H1 (cell line): ENCODE results near the gene TNFRSF11A. TPM values are rescaled to one million over a fixed set of nuclear protein-coding genes. Genes with fewer than 3 reads are reported as not detected.

Source experiments
- CTCF ChIA-PET: fragments of 300-600 bp; sonication (Branson Sonifier 250); formaldehyde crosslinking; loops from one replicate; lab custom pipeline; 2021; ENCODE audit not compliant: partially characterized antibody; lab: Charles Lee
- POLR2A ChIA-PET: fragments of 300-600 bp; sonication (Branson Sonifier 250); formaldehyde crosslinking; loops from one replicate; lab custom pipeline; 2021; ENCODE audit warnings: inconsistent platforms; ENCODE audit not compliant: partially characterized antibody; lab: Charles Lee
- DNase-seq, 2 experiments: peaks; one replicate each; pipeline versions ENCODE4 v3.0.0 to v3.0.0-alpha.2; 2010 to 2022; ENCODE audit warnings: low spot score in 2 of 2, low read depth in 1 of 2, mixed read lengths in 1 of 2
- FAIRE-seq: peaks from 2 replicates; lab custom pipeline; 2011; peaks lifted over from hg19 to GRCh38; lab: Jason Lieb, UNC
- H2AFZ ChIP-seq: 2 replicates; pipeline ENCODE4 v1.8.1; 2012; ENCODE audit warnings: low read length, inconsistent platforms
- H2AK5ac ChIP-seq: 2 replicates; pipeline ENCODE4 v1.6.1; 2013; ENCODE audit warnings: low read depth, low read length
- H2BK120ac ChIP-seq: replicated peaks from 2 replicates; pipeline ENCODE3; 2013; ENCODE audit warnings: low read depth, low read length, inconsistent platforms
- H2BK12ac ChIP-seq: 2 replicates; pipeline ENCODE4 v1.6.1; 2013; ENCODE audit warnings: low read depth, low read length
- H2BK15ac ChIP-seq: 2 replicates; pipeline ENCODE4 v1.6.1; 2013; ENCODE audit warnings: low read length
- H2BK20ac ChIP-seq: 2 replicates; pipeline ENCODE4 v1.6.1; 2013; ENCODE audit warnings: low read length
- H2BK5ac ChIP-seq: 2 replicates; pipeline ENCODE4 v1.6.1; 2013; ENCODE audit warnings: low read depth, low read length
- H3K14ac ChIP-seq: 2 replicates; pipeline ENCODE4 v1.6.1; 2013; ENCODE audit warnings: inconsistent platforms; ENCODE audit not compliant: insufficient read length
- H3K18ac ChIP-seq: 2 replicates; pipeline ENCODE4 v1.6.1; 2013; ENCODE audit warnings: low read length; ENCODE audit errors: extremely low read depth
- H3K23ac ChIP-seq: 2 replicates; pipeline ENCODE4 v1.6.1; 2013; ENCODE audit warnings: inconsistent platforms; ENCODE audit not compliant: insufficient read length
- H3K23me2 ChIP-seq: 2 replicates; pipeline ENCODE4 v1.6.1; 2013; ENCODE audit warnings: low read depth, low read length
- H3K27ac ChIP-seq: 2 replicates; pipeline ENCODE4 v1.6.1; 2011; ENCODE audit warnings: low read depth, low read length, inconsistent platforms
- H3K27me3 ChIP-seq, 4 experiments: replicated peaks in 1 of 4; 1 replicate in 1 of 4; 2 replicates in 3 of 4; pipeline versions ENCODE4 v1.6.1 to v1.8.1; 2011 to 2013; ENCODE audit warnings: low read length in 3 of 4, mild to moderate bottlenecking in 3 of 4, inconsistent platforms in 2 of 4, mixed read lengths in 2 of 4, moderate library complexity in 1 of 4; ENCODE audit not compliant: control insufficient read depth in 3 of 4, insufficient read depth in 3 of 4; ENCODE audit errors: extremely low read depth in 1 of 4
- H3K36me3 ChIP-seq, 4 experiments: 2 replicates each; pipeline versions ENCODE4 v1.6.1 to v1.8.1; 2011 to 2013; ENCODE audit warnings: mild to moderate bottlenecking in 4 of 4, low read length in 3 of 4, moderate library complexity in 2 of 4, control low read depth in 1 of 4, inconsistent platforms in 1 of 4; ENCODE audit not compliant: insufficient read depth in 4 of 4, control insufficient read depth in 2 of 4
- H3K4ac ChIP-seq: replicated peaks from 2 replicates; pipeline ENCODE3; 2013; ENCODE audit warnings: low read length, low read depth, mixed read lengths, inconsistent platforms; ENCODE audit not compliant: insufficient read length
- H3K4me1 ChIP-seq, 4 experiments: replicated peaks in 1 of 4; 1 replicate in 1 of 4; 2 replicates in 3 of 4; pipeline versions ENCODE4 v1.6.1 to v1.8.1; 2011 to 2013; ENCODE audit warnings: low read length in 3 of 4, inconsistent platforms in 2 of 4, mixed read lengths in 1 of 4; ENCODE audit not compliant: insufficient read depth in 4 of 4, control insufficient read depth in 3 of 4
- H3K4me2 ChIP-seq, 2 experiments: 2 replicates each; pipeline versions ENCODE4 v1.6.1 to v1.8.1; 2011 to 2013; ENCODE audit warnings: low read depth in 2 of 2, low read length in 2 of 2, control low read depth in 1 of 2, inconsistent platforms in 1 of 2, mild to moderate bottlenecking in 1 of 2; ENCODE audit not compliant: insufficient read depth in 1 of 2
- H3K4me3 ChIP-seq, 4 experiments: fragments of 200-600, 300-600 bp in 1 of 4; sonication (generic), shearing (Covaris generic), sonication (Bioruptor Twin) in 1 of 4; 2 replicates each; pipeline versions ENCODE4 v1.5.1 to v1.8.1; 2011 to 2016; ENCODE audit warnings: low read length in 4 of 4, low read depth in 3 of 4, control low read depth in 2 of 4, inconsistent platforms in 2 of 4, mild to moderate bottlenecking in 2 of 4, mixed read lengths in 1 of 4, moderate library complexity in 1 of 4; ENCODE audit not compliant: insufficient read depth in 2 of 4; ENCODE audit errors: extremely low read depth in 1 of 4
- H3K56ac ChIP-seq: replicated peaks from 2 replicates; pipeline ENCODE3; 2013; ENCODE audit warnings: low read depth, mild to moderate bottlenecking, mixed read lengths, low read length, inconsistent platforms; ENCODE audit not compliant: insufficient read length
- H3K79me1 ChIP-seq: 2 replicates; pipeline ENCODE4 v1.6.1; 2013; ENCODE audit warnings: low read depth, low read length, control low read depth
- H3K79me2 ChIP-seq, 2 experiments: 2 replicates each; pipeline versions ENCODE4 v1.6.1 to v1.8.1; 2012 to 2013; ENCODE audit warnings: low read length in 2 of 2, mild to moderate bottlenecking in 2 of 2, inconsistent platforms in 1 of 2; ENCODE audit not compliant: insufficient read depth in 2 of 2, control insufficient read depth in 1 of 2
- H3K9ac ChIP-seq, 4 experiments: replicated peaks in 1 of 4; 1 replicate in 1 of 4; 2 replicates in 3 of 4; pipeline versions ENCODE4 v1.6.1 to v1.8.1; 2011 to 2013; ENCODE audit warnings: low read depth in 3 of 4, low read length in 3 of 4, control low read depth in 2 of 4, mild to moderate bottlenecking in 2 of 4, moderate library complexity in 2 of 4, inconsistent platforms in 1 of 4; ENCODE audit errors: extremely low read depth in 1 of 4
- H3K9me3 ChIP-seq, 2 experiments: 2 replicates each; pipeline versions ENCODE4 v1.6.1 to v1.8.1; 2012 to 2013; ENCODE audit warnings: mild to moderate bottlenecking in 2 of 2, moderate library complexity in 2 of 2, control low read depth in 1 of 2, inconsistent platforms in 1 of 2, low read depth in 1 of 2, low read length in 1 of 2, mixed read lengths in 1 of 2; ENCODE audit not compliant: insufficient read depth in 2 of 2
- H4K20me1 ChIP-seq, 2 experiments: replicated peaks in 1 of 2; 2 replicates each; pipeline versions ENCODE3 to v1.8.1; 2011 to 2013; ENCODE audit warnings: inconsistent platforms in 2 of 2, low read length in 2 of 2, mild to moderate bottlenecking in 1 of 2; ENCODE audit not compliant: insufficient read depth in 2 of 2, control insufficient read depth in 1 of 2
- H4K5ac ChIP-seq: 2 replicates; pipeline ENCODE4 v1.6.1; 2013; ENCODE audit warnings: low read length, low read depth, mixed read lengths, inconsistent platforms; ENCODE audit not compliant: insufficient read length
- H4K8ac ChIP-seq: 2 replicates; pipeline ENCODE4 v1.8.0; 2013; ENCODE audit warnings: mild to moderate bottlenecking, moderate library complexity, low read length, inconsistent platforms; ENCODE audit not compliant: insufficient read depth; ENCODE audit errors: extremely low read depth
- H4K91ac ChIP-seq: replicated peaks from 2 replicates; pipeline ENCODE3; 2013; ENCODE audit warnings: low read length, mixed read lengths, inconsistent platforms; ENCODE audit not compliant: insufficient read length
- WGBS, 2 experiments: shearing (Covaris generic) in 1 of 2; methylation state at CpG; one replicate each; pipeline versions ENCODE4 v1.1.6 to v1.1.7; 2013 to 2015; ENCODE audit warnings: low lambda C conversion rate in 2 of 2, mixed read lengths in 2 of 2, inconsistent platforms in 1 of 2, low coverage in 1 of 2, missing lambda C conversion rate in 1 of 2; ENCODE audit not compliant: insufficient replicate concordance in 2 of 2, insufficient coverage in 1 of 2, insufficient read length in 1 of 2; ENCODE audit errors: extremely low coverage in 1 of 2, missing lambda C conversion rate in 1 of 2; 5-methylcytosine and 5-hydroxymethylcytosine counted together
- polyA plus RNA-seq, 7 experiments: library from polyadenylated mRNA; depleted of rRNA in 3 of 7; stranded (reverse) in 5 of 7; unstranded in 2 of 7; fragments of >200 nt in 5 of 7; fragments of 200-250 nt in 2 of 7; gene quantifications; 1 replicate in 5 of 7; 2 replicates in 1 of 7; 4 replicates in 1 of 7; pipeline versions ENCODE4 v1.2.1 to v1.2.3, GENCODE V29; 2011 to 2013; ENCODE audit warnings: missing spikeins in 2 of 7, mixed read lengths in 2 of 7
- total RNA-seq: library from RNA; stranded (reverse); fragmentation: NEBNext Ultra II Directional; extraction: Animal tissue kit (Norgen Biotek cat#: 25700); gene quantifications from 2 replicates; pipeline ENCODE4 v1.2.1, GENCODE V29; 2021

Gene TNFRSF11A
- total and polyA plus RNA-seq, 2 of the 8 experiments (the other 6 are each of a cell fraction or from before 2014, with no cell fraction given): 8.7 to 10.6 TPM

DNA sequence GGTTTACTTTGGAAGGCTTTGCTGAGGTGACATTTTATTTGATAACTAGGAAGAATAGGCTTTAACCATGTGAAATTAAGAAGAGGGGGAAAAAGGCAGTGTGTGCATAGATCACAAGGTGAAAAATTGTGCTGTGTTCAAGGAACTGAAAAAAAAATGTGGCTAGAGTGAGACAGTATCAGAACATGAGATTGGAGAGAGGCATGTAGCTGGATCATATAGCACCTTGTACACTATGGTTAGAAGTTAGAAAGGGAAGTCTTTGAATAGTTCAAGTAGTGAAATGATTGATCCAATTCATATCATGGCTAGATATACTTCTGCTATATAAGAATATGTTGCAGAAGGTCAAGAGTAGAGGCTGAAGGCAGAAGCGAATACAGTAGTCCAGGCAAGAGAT is 12.3 kb upstream of the TNFRSF11A start:
- peaks cover 0 to 18% (median 1%) of the 10 kb centered on the region in 4 experiments; a peak in 4 of 8 replicates for H3K36me3 ChIP-seq
- no peaks in the 10 kb centered on the region for H4K20me1 ChIP-seq
- no peaks in the 10 kb centered on the region for H3K4me1 ChIP-seq
- no peaks in the 10 kb centered on the region for H3K9me3 ChIP-seq
- H3K27ac ChIP-seq: no peak overlapping the region
- no peak overlapping the region for H2BK15ac ChIP-seq
- no peak for DNase-seq
- no peak overlapping the region for H3K14ac ChIP-seq
- no peak overlapping the region for H4K5ac ChIP-seq
- no peak overlapping the region for H3K23ac ChIP-seq
- no peak overlapping the region for H3K4ac ChIP-seq
- H3K4me2 ChIP-seq: no peak overlapping the region
- no peak overlapping the region for H3K9ac ChIP-seq
- no peak overlapping the region for H2BK20ac ChIP-seq
- no peak overlapping the region for H2AFZ ChIP-seq
- H2AK5ac ChIP-seq: no peak overlapping the region
- FAIRE-seq: no peak
- WGBS, 2 experiments: 96% methylated on average over 1 of the region's 1 CpG; no CpG with 5 or more reads in 1 of the 2 experiments
- H3K4me3 ChIP-seq: no peak overlapping the region
- no peaks in the 10 kb centered on the region for H3K23me2 ChIP-seq
- H2BK12ac ChIP-seq: no peak overlapping the region
- no peaks in the 10 kb centered on the region for H3K27me3 ChIP-seq
- H2BK5ac ChIP-seq: no peak overlapping the region
- H3K18ac ChIP-seq: no peak overlapping the region
- H3K79me2 ChIP-seq: no peaks in the 10 kb centered on the region
- ChIA-PET POLR2A (no interaction called here), CTCF (no interaction called here)
- no peak overlapping the region for H3K56ac ChIP-seq
- no peak overlapping the region for H4K91ac ChIP-seq
- H4K8ac ChIP-seq: no peak overlapping the region
- H2BK120ac ChIP-seq: no peak overlapping the region
- no peaks in the 10 kb centered on the region for H3K79me1 ChIP-seq
